DOHH2 (cell line): ENCODE measurements around the gene TRIP6.

ENCODE experiments used
- EZH2phosphoT487 ChIP-seq: fragments of 200-600 bp; sonication (generic); IDR thresholded peaks from 2 replicates; pipeline ENCODE4 v1.6.1; 2017; ENCODE audit warnings: borderline replicate concordance, mild to moderate bottlenecking, antibody characterized with exemption, low read length, moderate library complexity, mixed read lengths
- TF ChIP-seq, protein P1 (sequence below): fragments of 200-600 bp; sonication (generic); IDR thresholded peaks from one replicate; pipeline ENCODE4 v1.5.1; 2014; ENCODE audit warnings: antibody characterized with exemption, mild to moderate bottlenecking, low read depth, low read length; ENCODE audit not compliant: poor library complexity, severe bottlenecking

DNA sequence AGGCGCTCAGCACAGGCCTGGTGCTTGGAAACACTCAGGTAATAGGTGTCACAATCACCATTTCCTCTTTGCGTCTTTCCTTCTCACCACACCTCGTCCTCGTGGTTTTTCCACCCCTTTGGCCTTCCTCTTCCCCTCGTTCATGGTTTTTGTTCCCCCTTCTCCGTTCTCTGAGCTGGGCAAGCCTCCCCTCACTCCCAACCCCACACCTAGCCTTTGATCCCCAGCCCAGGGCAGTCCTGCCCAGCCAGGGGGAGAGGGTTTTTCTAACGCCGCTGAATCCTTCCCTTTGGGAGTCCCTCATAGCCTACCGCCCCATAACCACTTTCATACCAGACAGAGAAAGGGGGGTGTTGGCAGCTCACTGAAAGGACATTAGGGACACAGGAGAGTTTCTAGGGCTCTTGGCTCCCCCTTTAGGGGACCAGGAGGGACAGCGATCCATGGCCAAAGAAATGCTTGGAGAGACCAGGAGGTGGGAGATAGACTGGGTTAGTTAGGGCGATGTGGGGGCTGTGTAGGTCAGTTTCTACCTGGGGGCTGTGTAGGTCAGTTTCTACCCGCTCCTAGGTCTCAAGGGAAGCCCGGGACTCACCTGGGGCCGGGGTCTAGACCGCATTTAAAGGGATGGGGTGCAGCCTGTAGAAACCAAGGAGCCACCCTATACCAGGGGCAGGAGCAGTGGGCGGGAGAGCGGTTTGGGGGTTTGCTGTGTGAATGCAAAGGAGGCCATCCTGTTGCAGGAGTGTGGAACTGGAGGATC, 41.3 kb upstream of the TRIP6 start:
- TF ChIP-seq, protein P1, sequence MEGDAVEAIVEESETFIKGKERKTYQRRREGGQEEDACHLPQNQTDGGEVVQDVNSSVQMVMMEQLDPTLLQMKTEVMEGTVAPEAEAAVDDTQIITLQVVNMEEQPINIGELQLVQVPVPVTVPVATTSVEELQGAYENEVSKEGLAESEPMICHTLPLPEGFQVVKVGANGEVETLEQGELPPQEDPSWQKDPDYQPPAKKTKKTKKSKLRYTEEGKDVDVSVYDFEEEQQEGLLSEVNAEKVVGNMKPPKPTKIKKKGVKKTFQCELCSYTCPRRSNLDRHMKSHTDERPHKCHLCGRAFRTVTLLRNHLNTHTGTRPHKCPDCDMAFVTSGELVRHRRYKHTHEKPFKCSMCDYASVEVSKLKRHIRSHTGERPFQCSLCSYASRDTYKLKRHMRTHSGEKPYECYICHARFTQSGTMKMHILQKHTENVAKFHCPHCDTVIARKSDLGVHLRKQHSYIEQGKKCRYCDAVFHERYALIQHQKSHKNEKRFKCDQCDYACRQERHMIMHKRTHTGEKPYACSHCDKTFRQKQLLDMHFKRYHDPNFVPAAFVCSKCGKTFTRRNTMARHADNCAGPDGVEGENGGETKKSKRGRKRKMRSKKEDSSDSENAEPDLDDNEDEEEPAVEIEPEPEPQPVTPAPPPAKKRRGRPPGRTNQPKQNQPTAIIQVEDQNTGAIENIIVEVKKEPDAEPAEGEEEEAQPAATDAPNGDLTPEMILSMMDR, result no peak
- TF ChIP-seq EZH2phosphoT487, result no peak
